Dermis microvascular lymphatic vessel endothelial cell (primary cell): Measurements from ENCODE around the gene B4GALNT3. TPM values are rescaled to one million over a fixed set of nuclear protein-coding genes. Genes with fewer than 3 reads are reported as not detected.
"Not testable (repeated sequence)": the region's sequence is repeated elsewhere in the genome, so short reads cannot be mapped to it uniquely, and the experiment has no call there.

Experiments
- DNase-seq, 2 donors: peaks; one replicate each; pipeline versions ENCODE4 v3.0.0 to v3.0.0-alpha.2; 2010; ENCODE audit warnings: low read depth in 2 of 2
- total RNA-seq: library from RNA; depleted of rRNA; stranded (reverse); fragments of >200 nt; gene quantifications from 2 replicates; pipeline ENCODE4 v1.2.1, GENCODE V29; 2014

The B4GALNT3 gene
- under 0.01 TPM in 2 replicates for total RNA-seq

DNA sequence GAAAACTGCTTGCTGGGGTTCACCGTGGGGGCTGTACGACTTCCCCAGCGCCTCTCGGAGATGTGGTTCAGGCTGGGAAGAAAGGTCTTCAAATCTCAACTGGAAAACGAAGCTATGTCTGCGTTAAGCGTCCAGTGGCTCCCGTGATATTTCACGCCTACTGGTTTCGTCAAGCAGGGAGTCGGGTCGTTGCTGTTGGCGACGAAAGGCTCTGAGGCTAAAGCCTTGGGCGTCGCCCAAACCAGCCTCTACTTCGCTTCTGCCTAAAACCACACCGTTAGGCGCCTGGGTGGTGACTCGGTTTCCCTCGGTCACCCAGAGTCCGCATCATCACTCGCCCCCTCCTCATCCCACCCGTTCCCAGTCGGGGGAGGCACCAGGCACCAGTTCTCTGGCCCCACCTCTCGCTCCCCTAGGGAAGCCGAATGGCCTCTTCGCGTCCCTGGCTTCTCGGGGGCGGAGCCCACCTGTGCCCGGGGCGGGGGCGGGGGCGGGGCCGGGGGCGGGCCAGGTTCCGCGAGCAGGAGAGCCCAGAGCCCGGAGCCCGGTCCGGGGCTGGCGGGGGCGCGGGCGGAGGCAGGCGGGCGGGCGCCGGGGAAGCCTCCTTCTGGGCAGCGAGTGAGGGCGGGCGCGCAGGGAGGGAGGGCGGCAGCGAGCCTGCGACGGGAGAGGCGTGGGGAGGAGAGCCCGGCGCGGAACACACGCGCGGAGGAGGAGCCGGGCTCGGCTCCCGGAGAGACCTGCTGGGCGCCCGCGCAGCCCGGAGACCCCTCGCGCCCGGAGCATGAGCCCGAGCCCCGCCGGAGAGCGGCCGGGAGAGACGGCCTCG, at the start of gene B4GALNT3:
B4GALNT3 (plus strand) TSS at position 510 of the 829 bp plus-strand sequence. CDS start 438 bp downstream, outside the sequence.
- DNase-seq, result peak in 1 of 2 donors; percentile 32

DNA sequence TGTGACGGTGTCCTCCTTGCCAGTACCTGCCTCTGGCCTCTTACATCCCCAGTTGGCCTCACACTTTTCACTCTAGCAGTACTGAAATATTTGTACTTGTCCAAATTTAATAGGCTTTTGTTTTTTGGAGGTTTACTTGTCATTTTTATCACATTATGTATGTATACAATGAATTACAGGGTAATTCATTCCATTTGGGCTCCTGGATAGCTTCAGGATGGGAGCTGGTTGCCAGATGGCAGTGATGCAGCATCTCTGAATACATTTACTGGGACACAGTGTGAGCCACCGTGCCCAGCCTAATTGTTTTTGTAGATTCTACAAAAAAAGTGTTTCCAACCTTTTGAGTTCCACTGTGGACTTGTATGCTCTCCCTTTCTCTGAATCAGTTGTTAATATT, 44.9 kb upstream of the B4GALNT3 start:
- DNase-seq, result no peak

DNA sequence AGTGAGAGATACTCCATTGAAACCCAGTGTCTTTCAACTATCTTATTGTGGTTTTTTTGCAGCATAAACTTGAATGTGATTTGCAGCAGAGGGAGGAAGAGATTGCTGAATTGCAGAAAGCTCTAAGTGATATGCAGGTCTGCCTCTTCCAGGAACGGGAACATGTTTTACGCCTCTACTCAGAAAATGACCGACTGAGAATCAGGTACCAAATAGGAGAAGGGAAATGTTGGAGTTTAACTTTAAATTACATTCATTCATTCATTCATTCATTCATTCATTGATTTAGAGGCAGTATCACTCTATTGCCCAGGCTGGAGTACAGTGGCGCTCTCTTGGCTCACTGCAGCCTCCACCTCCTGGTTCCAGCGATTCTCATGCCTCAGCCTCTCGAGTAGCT, 41.3 kb upstream of the B4GALNT3 start:
- no peak for DNase-seq

GRCh38 chr12:422526-422925, 37.2 kb upstream of the B4GALNT3 start:
- no peak for DNase-seq

GRCh38 chr12:435737-436136, 24.0 kb upstream of the B4GALNT3 start:
- DNase-seq, result not testable (repeated sequence)

DNA sequence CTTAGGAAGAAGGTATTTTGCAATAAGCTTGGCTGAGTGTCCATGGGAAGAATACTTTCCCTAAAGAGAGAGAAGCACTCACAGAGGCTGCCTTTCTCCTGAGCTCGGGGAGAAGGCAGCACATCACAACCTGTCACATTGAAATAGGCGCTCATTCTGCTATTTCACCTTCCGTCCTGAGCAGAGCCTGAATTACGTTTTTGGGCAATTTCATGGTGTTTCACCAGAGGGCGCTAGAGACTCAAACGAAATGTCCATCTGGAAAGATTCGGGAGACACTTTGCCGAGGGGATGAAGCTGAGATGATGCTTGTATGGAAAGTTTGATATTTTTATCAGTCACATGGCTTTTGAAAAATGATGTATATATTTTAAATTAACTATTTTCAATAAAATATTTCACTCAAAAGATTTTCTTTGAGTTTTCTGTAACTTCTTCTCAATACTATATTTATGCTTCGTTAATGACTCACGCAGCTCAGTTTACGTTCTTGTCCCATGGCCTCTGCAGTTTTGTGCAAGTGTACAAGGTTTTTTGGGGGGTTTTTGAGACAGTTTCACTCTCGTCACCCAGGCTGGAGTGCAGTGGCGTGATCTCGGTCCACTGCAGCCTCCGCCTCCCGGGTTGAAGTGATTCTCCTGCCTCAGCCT, 17.4 kb upstream of the B4GALNT3 start:
- peak; percentile 16 to 50 for DNase-seq

DNA sequence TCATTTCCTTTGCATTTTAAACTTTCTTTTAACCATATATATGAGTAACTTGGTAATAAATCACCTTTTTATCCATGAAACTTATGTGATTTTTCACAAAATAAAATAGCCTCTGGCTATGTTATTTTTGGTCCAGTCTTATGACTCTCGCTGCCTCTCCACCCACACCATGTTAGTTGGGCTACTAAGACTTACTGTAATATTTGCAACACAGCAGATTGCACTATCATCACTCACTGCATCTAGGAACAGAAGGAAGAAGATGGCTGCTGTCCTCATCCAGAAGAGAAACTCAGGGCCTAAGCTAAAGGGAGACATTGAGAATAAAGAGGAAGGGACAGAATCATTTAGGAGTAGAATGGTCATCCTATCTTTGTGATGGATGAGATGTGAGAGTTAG, 12.6 kb upstream of the B4GALNT3 start:
- DNase-seq, result no peak

- DNase-seq, result no peak
Measured at GRCh38 chr12:449203-449602, 10.5 kb upstream of the B4GALNT3 start.

DNA sequence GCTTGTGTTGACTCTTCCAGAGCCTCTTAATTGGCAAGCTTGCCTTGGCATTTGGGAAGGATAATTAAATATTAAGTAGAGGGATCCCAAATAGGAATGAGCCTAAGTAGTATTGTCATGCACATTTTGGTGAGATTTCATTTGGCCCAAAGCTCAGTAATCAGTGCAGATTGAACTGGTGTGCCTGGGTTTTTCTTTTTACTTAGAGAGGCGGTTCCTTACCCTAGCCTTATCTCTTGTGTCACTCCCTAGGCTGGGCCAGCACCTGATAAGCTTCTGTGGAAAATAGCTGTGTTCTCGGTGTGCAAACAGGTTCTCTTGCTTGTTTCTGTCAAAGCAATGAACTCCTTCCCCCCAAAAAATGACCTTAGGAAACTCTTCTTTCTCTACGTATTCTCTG, 9.3 kb upstream of the B4GALNT3 start:
- DNase-seq, result no peak

GRCh38 chr12:452667-453210, 7.0 kb upstream of the B4GALNT3 start:
- DNase-seq, result no peak

- no peak for DNase-seq
Measured at GRCh38 chr12:454833-455232, 4.9 kb upstream of the B4GALNT3 start.

DNA sequence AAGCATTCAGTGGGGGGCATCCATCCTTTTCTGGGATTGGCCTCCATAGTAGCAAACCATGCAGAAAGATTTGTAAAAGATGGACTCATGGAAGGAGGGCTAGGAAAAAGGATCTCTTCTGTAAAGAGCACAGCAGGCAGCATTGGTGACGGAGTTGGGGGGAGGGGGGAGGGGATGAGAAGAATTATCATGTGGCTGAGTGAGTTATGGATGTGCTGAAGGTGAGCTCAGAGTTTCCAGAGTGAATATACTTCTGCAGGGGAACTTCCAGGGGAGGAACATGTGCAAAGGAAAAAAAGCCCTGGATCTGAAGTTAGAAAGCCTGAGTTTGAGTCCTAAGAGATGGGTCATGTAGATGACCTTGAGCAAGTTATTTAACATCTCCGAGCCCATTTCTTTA, 3.9 kb upstream of the B4GALNT3 start:
- no peak for DNase-seq

- no peak for DNase-seq
Measured at GRCh38 chr12:457676-458075, 2.1 kb upstream of the B4GALNT3 start.

DNA sequence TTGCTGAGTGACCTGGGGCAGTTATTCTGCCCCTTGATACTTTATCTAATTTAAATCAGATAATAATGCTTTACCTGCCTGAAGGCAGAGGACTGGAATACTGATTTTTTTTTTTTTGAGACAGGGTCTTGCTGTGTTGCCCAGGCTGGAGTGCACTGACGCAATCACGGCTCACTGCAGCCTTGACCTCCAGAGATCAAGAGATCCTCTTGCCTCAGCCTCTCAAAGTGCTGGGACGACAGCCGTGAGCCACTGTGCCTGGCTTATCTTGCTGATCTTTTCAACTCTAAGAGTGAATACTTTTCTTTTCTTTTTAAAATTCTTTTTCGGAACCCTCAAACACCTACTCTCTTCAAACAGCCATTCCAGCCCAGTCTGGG, 699 bp upstream of the B4GALNT3 start:
- no peak for DNase-seq

- DNase-seq, result no peak
Measured at GRCh38 chr12:460261-461230, 807 bp downstream of the B4GALNT3 start.

GRCh38 chr12:461425-461824, 1.7 kb downstream of the B4GALNT3 start:
- no peak for DNase-seq

DNA sequence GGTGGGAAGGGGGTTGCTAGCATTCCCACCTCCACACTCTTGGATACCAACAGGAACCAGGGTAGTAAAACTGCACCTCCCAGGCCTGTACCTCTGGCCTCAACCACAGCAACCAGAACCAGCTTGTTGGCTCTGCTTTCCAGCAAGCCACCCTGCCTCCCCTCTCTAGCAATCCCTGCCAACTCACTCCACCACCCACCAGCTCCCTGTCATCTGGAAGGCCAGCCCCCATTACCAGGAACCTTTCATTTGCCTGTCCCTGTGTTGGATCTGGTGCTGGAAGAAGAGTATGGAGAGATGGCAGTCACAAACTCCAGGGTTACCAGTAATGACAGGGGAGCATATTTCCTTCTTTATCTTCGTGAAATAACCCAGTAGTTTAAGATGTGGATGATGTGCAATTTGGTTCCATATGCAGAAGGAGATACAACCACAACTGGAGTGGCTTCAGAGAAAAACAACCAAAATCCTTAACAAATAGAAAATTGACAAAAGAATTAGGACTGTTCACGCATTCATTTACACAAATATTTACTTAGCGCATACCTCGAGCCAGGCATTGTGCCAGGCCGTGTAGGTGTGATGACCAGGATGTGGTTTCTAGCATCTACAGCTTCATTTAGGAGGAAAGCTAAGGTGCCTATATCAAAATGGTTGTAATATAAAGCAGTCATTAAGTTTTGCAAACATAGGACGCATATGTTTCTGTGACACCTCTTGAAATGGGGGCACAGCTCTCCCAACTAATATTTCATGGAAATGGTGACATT, 3.4 kb downstream of the B4GALNT3 start:
- DNase-seq, result no peak

- DNase-seq, result no peak
Measured at GRCh38 chr12:464484-465267, 4.9 kb downstream of the B4GALNT3 start.

GRCh38 chr12:466039-466438, 6.3 kb downstream of the B4GALNT3 start:
- no peak for DNase-seq

DNA sequence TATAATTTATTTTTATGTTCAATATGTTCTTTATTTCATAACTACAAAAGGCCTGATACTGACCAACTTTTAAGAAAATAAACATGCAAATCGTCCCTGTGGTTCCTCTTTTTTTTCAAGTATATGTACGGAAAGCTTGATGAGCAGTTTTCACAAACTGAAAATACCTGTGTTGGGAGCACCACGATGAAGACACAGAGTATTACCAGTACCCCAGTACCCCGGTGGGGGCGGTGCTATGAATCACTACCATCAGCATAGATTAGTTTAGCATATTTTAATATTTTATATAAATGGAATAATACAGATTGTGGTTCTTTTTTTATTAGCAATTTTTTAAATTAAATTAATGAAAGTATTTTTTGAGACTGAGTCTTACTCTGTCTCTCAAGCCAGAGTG, 7.0 kb downstream of the B4GALNT3 start:
- no peak for DNase-seq
